Cardiac muscle cell (in vitro differentiated cells and primary cell): Measurements from ENCODE around the gene KRTAP19-4. TPM values are rescaled to one million over a fixed set of nuclear protein-coding genes. Genes with fewer than 3 reads are reported as not detected.

ENCODE experiments used
- DNase-seq, 2 donors: peaks; one replicate each; pipeline versions ENCODE4 v3.0.0 to v3.0.0-alpha.2; 2010 to 2017; ENCODE audit warnings: low read depth in 1 of 2, low spot score in 1 of 2
- H3K27ac ChIP-seq: fragments of 200-600 bp; sonication (generic); 2 replicates; pipeline ENCODE4 v1.5.1; 2016
- H3K27me3 ChIP-seq: fragments of 200-600 bp; sonication (generic); 2 replicates; pipeline ENCODE4 v1.6.0; 2016; ENCODE audit warnings: control low read depth
- H3K36me3 ChIP-seq: fragments of 200-600 bp; sonication (generic); 2 replicates; pipeline ENCODE4 v1.5.1; 2016; ENCODE audit warnings: control low read depth
- H3K4me1 ChIP-seq: fragments of 200-600 bp; sonication (generic); 2 replicates; pipeline ENCODE4 v1.8.1; 2017; ENCODE audit warnings: low read depth, mild to moderate bottlenecking, mixed run types
- H3K4me3 ChIP-seq: fragments of 200-600 bp; sonication (generic); 2 replicates; pipeline ENCODE4 v1.5.1; 2016; ENCODE audit warnings: mild to moderate bottlenecking
- H3K9me3 ChIP-seq: fragments of 200-600 bp; sonication (generic); 2 replicates; pipeline ENCODE4 v1.5.1; 2017; ENCODE audit warnings: low read depth, mild to moderate bottlenecking, control low read depth
- polyA plus RNA-seq: library from polyadenylated mRNA; unstranded; fragments of >200 nt; fragmentation: Nextera tagmentation; extraction: Ambion mirVana; gene quantifications from 2 replicates; pipeline ENCODE4 v1.2.1, GENCODE V29; 2016
- total RNA-seq: library from RNA; depleted of rRNA; stranded (reverse); fragments of >200 nt; gene quantifications from 2 replicates; pipeline ENCODE4 v1.2.3, GENCODE V29; 2016
- TF ChIP-seq, protein P1 (sequence below): IDR thresholded peaks from 2 replicates; pipeline ENCODE4 v1.5.1; 2012; ENCODE audit warnings: low read depth, mild to moderate bottlenecking, low read length

KRTAP19-4 gene
- total and polyA plus RNA-seq, 2 experiments from 2014 or later: not detected

DNA sequence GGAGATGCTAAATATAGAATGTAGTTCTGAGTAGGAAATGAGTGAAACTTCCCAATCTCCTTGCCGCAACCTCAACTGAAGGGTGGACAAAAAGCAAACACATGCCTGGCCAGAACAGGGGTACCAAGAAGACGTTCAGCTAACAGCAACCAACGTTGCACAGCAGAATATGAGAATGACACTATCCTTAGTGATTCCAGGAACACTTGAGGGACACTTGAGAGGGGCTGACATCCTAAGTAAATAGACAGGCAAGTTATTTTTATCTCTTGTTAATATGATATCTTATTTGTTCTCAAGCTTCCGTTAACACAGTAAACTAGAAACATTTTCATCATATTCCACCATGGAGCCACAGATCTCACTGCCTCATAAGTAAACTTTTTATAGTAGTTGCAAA, 17.7 kb downstream of the KRTAP19-4 start:
- Histone ChIP-seq H3K4me1 (peaks cover 29% of the 10 kb centered on the region), H3K27ac (no peak overlapping the region), H3K4me3 (no peak overlapping the region), H3K27me3 (no peaks in the 10 kb centered on the region), H3K9me3 (no peaks in the 10 kb centered on the region), H3K36me3 (no peaks in the 10 kb centered on the region)
- TF ChIP-seq, protein P1, sequence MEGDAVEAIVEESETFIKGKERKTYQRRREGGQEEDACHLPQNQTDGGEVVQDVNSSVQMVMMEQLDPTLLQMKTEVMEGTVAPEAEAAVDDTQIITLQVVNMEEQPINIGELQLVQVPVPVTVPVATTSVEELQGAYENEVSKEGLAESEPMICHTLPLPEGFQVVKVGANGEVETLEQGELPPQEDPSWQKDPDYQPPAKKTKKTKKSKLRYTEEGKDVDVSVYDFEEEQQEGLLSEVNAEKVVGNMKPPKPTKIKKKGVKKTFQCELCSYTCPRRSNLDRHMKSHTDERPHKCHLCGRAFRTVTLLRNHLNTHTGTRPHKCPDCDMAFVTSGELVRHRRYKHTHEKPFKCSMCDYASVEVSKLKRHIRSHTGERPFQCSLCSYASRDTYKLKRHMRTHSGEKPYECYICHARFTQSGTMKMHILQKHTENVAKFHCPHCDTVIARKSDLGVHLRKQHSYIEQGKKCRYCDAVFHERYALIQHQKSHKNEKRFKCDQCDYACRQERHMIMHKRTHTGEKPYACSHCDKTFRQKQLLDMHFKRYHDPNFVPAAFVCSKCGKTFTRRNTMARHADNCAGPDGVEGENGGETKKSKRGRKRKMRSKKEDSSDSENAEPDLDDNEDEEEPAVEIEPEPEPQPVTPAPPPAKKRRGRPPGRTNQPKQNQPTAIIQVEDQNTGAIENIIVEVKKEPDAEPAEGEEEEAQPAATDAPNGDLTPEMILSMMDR: no peak
- DNase-seq: no peak

DNA sequence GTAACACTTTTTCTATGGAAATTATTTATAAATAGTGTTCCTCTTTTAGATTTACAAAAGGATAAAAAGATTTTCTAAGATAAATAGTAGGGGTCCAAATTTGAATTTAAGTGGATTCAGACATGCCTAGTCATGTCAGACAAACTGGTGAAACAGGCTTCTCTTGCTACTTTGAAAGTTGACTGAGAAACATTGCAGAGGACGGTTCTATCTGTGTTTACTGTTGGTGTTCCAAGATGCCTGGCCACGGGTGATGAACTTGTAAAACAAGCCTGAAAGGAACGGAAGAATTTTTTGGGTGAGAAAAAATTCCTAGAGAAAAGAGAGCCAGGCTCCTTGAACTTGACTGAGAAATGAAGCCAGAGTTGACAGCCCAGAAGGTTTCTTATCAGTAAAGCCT, 19.0 kb downstream of the KRTAP19-4 start:
- peaks cover 29% of the 10 kb centered on the region for H3K4me1 ChIP-seq
- no peak overlapping the region for H3K4me3 ChIP-seq
- peak in 1 of 2 donors; percentile 12 for DNase-seq
- H3K9me3 ChIP-seq: no peaks in the 10 kb centered on the region
- H3K27ac ChIP-seq: no peak overlapping the region
- TF ChIP-seq, protein P1: no peak
- H3K36me3 ChIP-seq: no peaks in the 10 kb centered on the region
- H3K27me3 ChIP-seq: no peaks in the 10 kb centered on the region

DNA sequence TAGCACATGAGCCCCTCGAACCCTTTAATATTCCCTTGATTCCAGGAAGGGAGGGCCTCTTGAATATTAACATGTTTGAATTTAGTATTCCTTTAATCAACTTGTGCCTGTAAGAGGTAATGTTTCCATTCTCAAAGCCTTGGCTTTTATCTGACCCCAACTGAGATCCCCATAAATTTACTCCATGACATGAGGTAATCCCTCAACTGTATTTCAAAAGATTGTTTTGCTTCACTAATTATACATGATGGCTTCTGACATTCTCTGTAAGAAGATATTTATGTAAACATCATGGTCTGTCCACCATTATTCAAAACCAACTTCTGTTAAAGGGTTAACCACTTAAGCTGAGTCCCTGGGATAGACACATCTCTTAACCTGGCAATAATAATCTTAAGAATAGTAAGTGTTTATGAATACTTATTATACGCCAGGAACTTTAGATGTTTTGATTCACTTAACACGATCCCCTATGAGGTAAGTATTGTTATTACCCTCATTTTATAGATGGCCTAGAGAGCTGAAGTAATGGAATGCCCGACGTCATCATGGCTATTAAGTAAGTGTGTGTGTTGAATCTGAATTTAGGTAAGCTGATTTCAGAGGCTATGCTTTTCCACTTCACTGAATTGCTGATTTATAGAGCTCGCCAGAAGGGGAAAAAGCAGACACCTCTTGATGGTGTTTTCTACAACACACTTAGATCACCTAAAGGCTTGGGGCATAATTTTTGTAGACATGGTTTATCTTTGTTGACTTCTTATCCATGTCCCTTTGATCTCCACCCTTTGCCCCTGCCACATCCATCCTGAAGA, 27.9 kb downstream of the KRTAP19-4 start:
- H3K4me1 ChIP-seq: no peaks in the 10 kb centered on the region
- TF ChIP-seq, protein P1: no peak
- DNase-seq: no peak
- H3K36me3 ChIP-seq: no peaks in the 10 kb centered on the region
- no peak overlapping the region for H3K4me3 ChIP-seq
- no peaks in the 10 kb centered on the region for H3K9me3 ChIP-seq
- H3K27me3 ChIP-seq: no peaks in the 10 kb centered on the region
- H3K27ac ChIP-seq: no peak overlapping the region

DNA sequence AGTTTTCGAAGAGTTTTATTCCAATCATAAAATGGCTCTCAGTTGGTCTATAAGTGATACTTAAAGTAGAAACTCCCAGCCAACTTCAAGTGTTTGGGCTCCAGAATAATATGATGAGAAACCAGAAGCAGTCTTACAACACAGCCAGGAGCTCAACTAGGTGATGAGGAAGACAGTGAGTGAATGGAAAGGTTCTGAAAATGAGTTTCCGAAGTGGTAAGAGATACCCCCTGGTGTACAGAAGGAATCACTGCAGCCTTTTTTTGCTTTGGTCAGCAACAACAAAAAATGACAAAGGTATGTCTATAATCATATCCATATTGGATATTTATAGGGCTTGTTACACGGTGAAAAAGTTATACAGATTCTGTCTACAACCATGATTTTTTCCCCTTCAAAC, 33.3 kb downstream of the KRTAP19-4 start:
- Histone ChIP-seq H3K27me3 (no peaks in the 10 kb centered on the region), H3K36me3 (no peaks in the 10 kb centered on the region), H3K4me3 (no peak overlapping the region), H3K4me1 (no peaks in the 10 kb centered on the region), H3K9me3 (no peaks in the 10 kb centered on the region), H3K27ac (no peak overlapping the region)
- TF ChIP-seq, protein P1: no peak
- peak in 1 of 2 donors; percentile 32 for DNase-seq

DNA sequence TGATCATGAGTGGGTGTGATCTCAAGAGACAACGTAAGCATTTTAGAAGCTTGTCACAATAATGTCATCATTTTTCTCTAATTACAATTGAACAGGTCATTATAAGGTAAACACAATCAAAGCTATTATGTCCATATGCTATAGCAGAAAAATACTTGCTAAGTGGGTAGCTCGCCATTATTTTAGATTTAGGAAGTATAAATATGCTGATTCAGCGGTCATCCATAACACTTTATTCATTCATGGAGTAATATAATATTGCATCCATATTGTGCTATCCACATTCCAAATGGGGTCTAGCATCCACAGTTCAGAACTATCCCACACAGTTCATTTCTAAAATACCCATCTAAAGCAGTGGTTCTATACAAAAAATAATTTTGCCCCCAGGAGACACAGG, 48.5 kb downstream of the KRTAP19-4 start:
- H3K4me1 ChIP-seq: no peaks in the 10 kb centered on the region
- TF ChIP-seq, protein P1: no peak
- H3K27me3 ChIP-seq: no peaks in the 10 kb centered on the region
- H3K36me3 ChIP-seq: no peaks in the 10 kb centered on the region
- no peak overlapping the region for H3K27ac ChIP-seq
- DNase-seq: no peak
- no peak overlapping the region for H3K4me3 ChIP-seq
- H3K9me3 ChIP-seq: no peaks in the 10 kb centered on the region
